HG02885 (cell line): ENCODE measurements around the gene SNRPD3.
"Not testable (repeated sequence)": the region's sequence is repeated elsewhere in the genome, so short reads cannot be mapped to it uniquely, and the experiment has no call there.

Source experiments
- ATAC-seq: cut with Tn5 transposase; IDR thresholded peaks from one replicate; pipeline ENCODE4 v1.9.1; 2021; ENCODE audit warnings: mild to moderate bottlenecking; ENCODE audit not compliant: unreplicated experiment, poor library complexity

The SNRPD3 gene

GRCh38 chr22:24603770-24604629 lies 48.2 kb downstream of the SNRPD3 start:
- not testable (repeated sequence) for ATAC-seq

- not testable (repeated sequence) for ATAC-seq
These were observed 50.5 kb downstream of the SNRPD3 start for GRCh38 chr22:24606340-24606739.

- ATAC-seq, result not testable (repeated sequence)
These were observed 51.7 kb downstream of the SNRPD3 start for GRCh38 chr22:24607429-24607983.

- not testable (repeated sequence) for ATAC-seq
These were observed 52.5 kb downstream of the SNRPD3 start for GRCh38 chr22:24608327-24608726.

GRCh38 chr22:24609888-24610287 lies 54.1 kb downstream of the SNRPD3 start:
- not testable (repeated sequence) for ATAC-seq

GRCh38 chr22:24614794-24615193 lies 59.0 kb downstream of the SNRPD3 start:
- ATAC-seq, result not testable (repeated sequence)

GRCh38 chr22:24621244-24621643 lies 65.4 kb downstream of the SNRPD3 start:
- ATAC-seq, result not testable (repeated sequence)

- not testable (repeated sequence) for ATAC-seq
These were observed 66.8 kb downstream of the SNRPD3 start for GRCh38 chr22:24622596-24622995.
